ENCODE results near the gene NEFH. TPM values are rescaled to one million over a fixed set of nuclear protein-coding genes. Genes with fewer than 3 reads are reported as not detected.

The NEFH gene
- total RNA-seq, 1 experiment from 2014 or later, result not detected

DNA sequence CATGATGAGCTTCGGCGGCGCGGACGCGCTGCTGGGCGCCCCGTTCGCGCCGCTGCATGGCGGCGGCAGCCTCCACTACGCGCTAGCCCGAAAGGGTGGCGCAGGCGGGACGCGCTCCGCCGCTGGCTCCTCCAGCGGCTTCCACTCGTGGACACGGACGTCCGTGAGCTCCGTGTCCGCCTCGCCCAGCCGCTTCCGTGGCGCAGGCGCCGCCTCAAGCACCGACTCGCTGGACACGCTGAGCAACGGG, 169 bp downstream of the NEFH start:
- CTCF ChIA-PET, result no interaction called here
- no peaks in the 10 kb centered on the region for H3K9me3 ChIP-seq (ENCODE audit: control insufficient read depth in 1 of 2, insufficient read depth in 1 of 2, low read depth in 1 of 2, low read length in 2 of 2)
- no peak overlapping the region for H3K9ac ChIP-seq (ENCODE audit: low read length)
- H4K20me1 ChIP-seq (ENCODE audit: insufficient read depth), result no peaks in the 10 kb centered on the region
- H2AFZ ChIP-seq (ENCODE audit: low read depth, low read length, poor library complexity, severe bottlenecking), result no peak overlapping the region
- H3K9me2 ChIP-seq (ENCODE audit: insufficient read depth), result no peaks in the 10 kb centered on the region
- H3K4me2 ChIP-seq (ENCODE audit: low read length), result no peak overlapping the region
- POLR2A ChIA-PET, result no interaction called here
- H3K4me3 ChIP-seq (replicated peaks in 1 of 2; ENCODE audit: low read depth in 1 of 2, low read length in 2 of 2), result no peak overlapping the region
- TF ChIP-seq FOSL1 (IDR thresholded peaks at IDR 0.05; ENCODE audit: low read depth) (no peak), EZH2phosphoT487 (IDR thresholded peaks at IDR 0.05; ENCODE audit: borderline replicate concordance) (no peak), RAD21 (IDR thresholded peaks at IDR 0.05; ENCODE audit: low read depth) (no peak), CEBPB (IDR thresholded peaks at IDR 0.05; ENCODE audit: low read depth) (no peak)
- TF ChIP-seq, protein P1, sequence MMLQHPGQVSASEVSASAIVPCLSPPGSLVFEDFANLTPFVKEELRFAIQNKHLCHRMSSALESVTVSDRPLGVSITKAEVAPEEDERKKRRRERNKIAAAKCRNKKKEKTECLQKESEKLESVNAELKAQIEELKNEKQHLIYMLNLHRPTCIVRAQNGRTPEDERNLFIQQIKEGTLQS (IDR thresholded peaks at IDR 0.05), result no peak
- H3K4me1 ChIP-seq (ENCODE audit: control insufficient read depth in 1 of 2, insufficient read depth in 2 of 2, low read length in 2 of 2), result peaks cover 0 to 13% of the 10 kb centered on the region in 2 experiments; a peak in 2 of 4 replicates
- H3K27ac ChIP-seq (ENCODE audit: low read depth, low read length), result no peak overlapping the region
- no peaks in the 10 kb centered on the region for H3K36me3 ChIP-seq (ENCODE audit: control insufficient read depth in 1 of 2, insufficient read depth in 2 of 2, low read length in 2 of 2)
- ATAC-seq (no peak), DNase-seq (ENCODE audit: low read depth, low spot score) (no peak)
- intact Hi-C loops (cut with micrococcal nuclease), result no loop called here
- RAD21 ChIA-PET (ENCODE audit: low non-redundant PET in 1 of 2, low total read pairs in 2 of 2, uncharacterized antibody in 2 of 2, unreplicated experiment in 2 of 2), result no interaction called here
- BruUV-seq (replicated peaks), result no TSS peak
- no peaks in the 10 kb centered on the region; the same call in 1 of the 2 replicates for H3K27me3 ChIP-seq (ENCODE audit: insufficient read depth, low read length)
- no peaks in the 10 kb centered on the region for H3K79me2 ChIP-seq (ENCODE audit: insufficient read depth, low read length)

DNA sequence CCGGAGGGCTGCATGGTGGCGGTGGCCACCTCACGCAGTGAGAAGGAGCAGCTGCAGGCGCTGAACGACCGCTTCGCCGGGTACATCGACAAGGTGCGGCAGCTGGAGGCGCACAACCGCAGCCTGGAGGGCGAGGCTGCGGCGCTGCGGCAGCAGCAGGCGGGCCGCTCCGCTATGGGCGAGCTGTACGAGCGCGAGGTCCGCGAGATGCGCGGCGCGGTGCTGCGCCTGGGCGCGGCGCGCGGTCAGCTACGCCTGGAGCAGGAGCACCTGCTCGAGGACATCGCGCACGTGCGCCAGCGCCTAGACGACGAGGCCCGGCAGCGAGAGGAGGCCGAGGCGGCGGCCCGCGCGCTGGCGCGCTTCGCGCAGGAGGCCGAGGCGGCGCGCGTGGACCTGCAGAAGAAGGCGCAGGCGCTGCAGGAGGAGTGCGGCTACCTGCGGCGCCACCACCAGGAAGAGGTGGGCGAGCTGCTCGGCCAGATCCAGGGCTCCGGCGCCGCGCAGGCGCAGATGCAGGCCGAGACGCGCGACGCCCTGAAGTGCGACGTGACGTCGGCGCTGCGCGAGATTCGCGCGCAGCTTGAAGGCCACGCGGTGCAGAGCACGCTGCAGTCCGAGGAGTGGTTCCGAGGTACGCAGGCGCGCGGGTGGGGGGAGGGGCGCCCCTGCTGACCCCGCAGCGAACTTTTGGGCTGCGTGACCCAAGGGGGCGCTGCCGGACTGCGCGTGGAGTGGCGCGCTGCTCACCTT, 670 bp downstream of the NEFH start:
- POLR2A ChIA-PET, result no interaction called here
- H3K4me2 ChIP-seq (ENCODE audit: low read length), result no peak overlapping the region
- BruUV-seq (replicated peaks), result no TSS peak
- H2AFZ ChIP-seq (ENCODE audit: low read depth, low read length, poor library complexity, severe bottlenecking), result no peak overlapping the region
- RAD21 ChIA-PET (ENCODE audit: low non-redundant PET in 1 of 2, low total read pairs in 2 of 2, uncharacterized antibody in 2 of 2, unreplicated experiment in 2 of 2), result no interaction called here
- H3K9me3 ChIP-seq (ENCODE audit: control insufficient read depth in 1 of 2, insufficient read depth in 1 of 2, low read depth in 1 of 2, low read length in 2 of 2), result no peaks in the 10 kb centered on the region
- TF ChIP-seq, protein P2, sequence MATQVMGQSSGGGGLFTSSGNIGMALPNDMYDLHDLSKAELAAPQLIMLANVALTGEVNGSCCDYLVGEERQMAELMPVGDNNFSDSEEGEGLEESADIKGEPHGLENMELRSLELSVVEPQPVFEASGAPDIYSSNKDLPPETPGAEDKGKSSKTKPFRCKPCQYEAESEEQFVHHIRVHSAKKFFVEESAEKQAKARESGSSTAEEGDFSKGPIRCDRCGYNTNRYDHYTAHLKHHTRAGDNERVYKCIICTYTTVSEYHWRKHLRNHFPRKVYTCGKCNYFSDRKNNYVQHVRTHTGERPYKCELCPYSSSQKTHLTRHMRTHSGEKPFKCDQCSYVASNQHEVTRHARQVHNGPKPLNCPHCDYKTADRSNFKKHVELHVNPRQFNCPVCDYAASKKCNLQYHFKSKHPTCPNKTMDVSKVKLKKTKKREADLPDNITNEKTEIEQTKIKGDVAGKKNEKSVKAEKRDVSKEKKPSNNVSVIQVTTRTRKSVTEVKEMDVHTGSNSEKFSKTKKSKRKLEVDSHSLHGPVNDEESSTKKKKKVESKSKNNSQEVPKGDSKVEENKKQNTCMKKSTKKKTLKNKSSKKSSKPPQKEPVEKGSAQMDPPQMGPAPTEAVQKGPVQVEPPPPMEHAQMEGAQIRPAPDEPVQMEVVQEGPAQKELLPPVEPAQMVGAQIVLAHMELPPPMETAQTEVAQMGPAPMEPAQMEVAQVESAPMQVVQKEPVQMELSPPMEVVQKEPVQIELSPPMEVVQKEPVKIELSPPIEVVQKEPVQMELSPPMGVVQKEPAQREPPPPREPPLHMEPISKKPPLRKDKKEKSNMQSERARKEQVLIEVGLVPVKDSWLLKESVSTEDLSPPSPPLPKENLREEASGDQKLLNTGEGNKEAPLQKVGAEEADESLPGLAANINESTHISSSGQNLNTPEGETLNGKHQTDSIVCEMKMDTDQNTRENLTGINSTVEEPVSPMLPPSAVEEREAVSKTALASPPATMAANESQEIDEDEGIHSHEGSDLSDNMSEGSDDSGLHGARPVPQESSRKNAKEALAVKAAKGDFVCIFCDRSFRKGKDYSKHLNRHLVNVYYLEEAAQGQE (IDR thresholded peaks at IDR 0.05; ENCODE audit: low read depth), result no peak
- TF ChIP-seq POLR2AphosphoS5 (IDR thresholded peaks at IDR 0.05; ENCODE audit: low read depth, low read length) (no peak), CBX3 (IDR thresholded peaks at IDR 0.05; ENCODE audit: low read depth) (no peak), SIN3A (IDR thresholded peaks at IDR 0.05; ENCODE audit: low read depth) (no peak), TCF7L2 (IDR thresholded peaks at IDR 0.05; ENCODE audit: borderline replicate concordance, extremely low read depth, insufficient read depth, insufficient read length) (no peak), POLR2A (IDR thresholded peaks at IDR 0.05; ENCODE audit: borderline replicate concordance, extremely low read depth, insufficient read depth, insufficient read length) (no peak), RAD21 (IDR thresholded peaks at IDR 0.05; ENCODE audit: low read depth) (no peak), FOSL1 (IDR thresholded peaks at IDR 0.05; ENCODE audit: low read depth) (no peak)
- no peaks in the 10 kb centered on the region for H4K20me1 ChIP-seq (ENCODE audit: insufficient read depth)
- DNase-seq (ENCODE audit: low read depth, low spot score) (no peak), ATAC-seq (no peak)
- H3K9me2 ChIP-seq (ENCODE audit: insufficient read depth), result no peaks in the 10 kb centered on the region
- CTCF ChIA-PET, result interaction anchor here (1.8 kb wide), 1 partner anchor 10 kb away, joined by 7 read pairs; no protein-coding TSS in a partner anchor
- intact Hi-C loops (cut with micrococcal nuclease), result no loop called here
- no peaks in the 10 kb centered on the region; the same call in 1 of the 2 replicates for H3K27me3 ChIP-seq (ENCODE audit: insufficient read depth, low read length)
- no peak overlapping the region for H3K27ac ChIP-seq (ENCODE audit: low read depth, low read length)
- no peak overlapping the region for H3K9ac ChIP-seq (ENCODE audit: low read length)
- peaks cover 0 to 13% of the 10 kb centered on the region in 2 experiments; a peak in 2 of 4 replicates for H3K4me1 ChIP-seq (ENCODE audit: control insufficient read depth in 1 of 2, insufficient read depth in 2 of 2, low read length in 2 of 2)
- H3K4me3 ChIP-seq (replicated peaks in 1 of 2; ENCODE audit: low read depth in 1 of 2, low read length in 2 of 2), result no peak overlapping the region
- H3K79me2 ChIP-seq (ENCODE audit: insufficient read depth, low read length), result no peaks in the 10 kb centered on the region
- H3K36me3 ChIP-seq (ENCODE audit: control insufficient read depth in 1 of 2, insufficient read depth in 2 of 2, low read length in 2 of 2), result no peaks in the 10 kb centered on the region
